Kidney (tissue), 14 donors: ENCODE results near the gene CTNND2. TPM values are rescaled to one million over a fixed set of nuclear protein-coding genes. Genes with fewer than 3 reads are reported as not detected.

ENCODE experiments used
- DNase-seq, 5 donors: peaks; one replicate each; pipeline ENCODE4 v3.0.0-alpha.2; 2013 to 2020
- FAIRE-seq: peaks from 2 replicates; lab custom pipeline; 2012; peaks lifted over from hg19 to GRCh38; lab: Jason Lieb, UNC
- H3K27ac ChIP-seq, 2 donors: one replicate each; pipeline ENCODE4 v1.7.0; 2013; ENCODE audit warnings: low read depth in 2 of 2, low read length in 2 of 2, inconsistent platforms in 1 of 2
- H3K27me3 ChIP-seq: one replicate; pipeline ENCODE4 v1.7.1; 2013; ENCODE audit warnings: low read length, inconsistent platforms; ENCODE audit not compliant: control insufficient read depth, insufficient read depth
- H3K36me3 ChIP-seq, 3 donors: one replicate each; pipeline versions ENCODE4 v1.7.0 to v1.7.1; 2013; ENCODE audit warnings: low read length in 3 of 3, control low read depth in 1 of 3, inconsistent platforms in 1 of 3; ENCODE audit not compliant: insufficient read depth in 3 of 3, control insufficient read depth in 2 of 3
- H3K4me1 ChIP-seq, 3 donors: one replicate each; pipeline versions ENCODE4 v1.7.0 to v1.7.1; 2013; ENCODE audit warnings: low read length in 3 of 3, inconsistent platforms in 1 of 3, low read depth in 1 of 3; ENCODE audit not compliant: control insufficient read depth in 2 of 3, insufficient read depth in 2 of 3
- H3K4me3 ChIP-seq, 3 donors: one replicate each; pipeline versions ENCODE4 v1.7.0 to v1.8.1; 2013; ENCODE audit warnings: low read length in 3 of 3, control low read depth in 1 of 3, inconsistent platforms in 1 of 3
- H3K9ac ChIP-seq, 3 donors: one replicate each; pipeline versions ENCODE4 v1.7.0 to v1.7.1; 2013; ENCODE audit warnings: low read length in 3 of 3, control low read depth in 1 of 3, inconsistent platforms in 1 of 3
- H3K9me3 ChIP-seq, 3 donors: one replicate each; pipeline versions ENCODE4 v1.7.0 to v1.7.1; 2013; ENCODE audit warnings: low read length in 3 of 3, control low read depth in 1 of 3, inconsistent platforms in 1 of 3; ENCODE audit not compliant: control insufficient read depth in 2 of 3, insufficient read depth in 1 of 3
- CTCF ChIP-seq: IDR thresholded peaks from 3 replicates; pipeline ENCODE4 v1.5.1; 2012; ENCODE audit warnings: mild to moderate bottlenecking, moderate library complexity, borderline replicate concordance; ENCODE audit not compliant: insufficient read depth; ENCODE audit errors: extremely low read depth
- intact Hi-C: fragments of 100-400 bp; cut with DNase I; formaldehyde crosslinking; loops from one replicate; pipeline ENCODE4 v1.11.1; 2022
- polyA plus RNA-seq: library from polyadenylated mRNA; stranded (reverse); fragments of 350-450 nt; fragmentation: Illumina TruSeq; extraction: RNeasy Lipid Tissue Mini Kit (QIAGEN cat#74804); gene quantifications from one replicate; pipeline ENCODE4 v1.2.3, GENCODE V29; 2014; ENCODE audit warnings: low read depth, low replicate concordance; ENCODE audit not compliant: insufficient read depth
- total RNA-seq: library from RNA; stranded (reverse); fragmentation: NEBNext Ultra II Directional; extraction: Animal tissue kit (Norgen Biotek cat#: 25700); gene quantifications from one replicate; pipeline ENCODE4 v1.2.1, GENCODE V29; 2021
- donor health status: control.
- donor health status: control.
- donor health status: control.
- donor health status: control.
- donor health status: control.
- donor health status: DM: yes; HTN: yes; CAD: no.
- donor health status: Normal renal cell carcinoma (clear cell type).

The CTNND2 gene
- total and polyA plus RNA-seq, 2 donors from 2014 or later = 0.15 to 0.79 TPM

- Histone ChIP-seq H3K27me3 (no peaks in the 10 kb centered on the region), H3K9ac (no peak overlapping the region), H3K27ac (no peak overlapping the region), H3K4me1 (no peaks in the 10 kb centered on the region), H3K36me3 (no peaks in the 10 kb centered on the region), H3K4me3 (no peak overlapping the region), H3K9me3 (no peaks in the 10 kb centered on the region)
- intact Hi-C loops = no loop called here
- FAIRE-seq = no peak
- no peak for TF ChIP-seq CTCF
- DNase-seq = peak in 1 of 5 donors; percentile 12
These were observed 372.3 kb downstream of the CTNND2 start for GRCh38 chr5:11531811-11532555.

- intact Hi-C loops = no loop called here
- DNase-seq (no peak), FAIRE-seq (no peak)
- Histone ChIP-seq H3K27ac (no peak overlapping the region), H3K9ac (no peak overlapping the region), H3K9me3 (no peaks in the 10 kb centered on the region), H3K4me3 (no peak overlapping the region), H3K4me1 (no peaks in the 10 kb centered on the region), H3K27me3 (no peaks in the 10 kb centered on the region), H3K36me3 (no peaks in the 10 kb centered on the region)
- no peak for TF ChIP-seq CTCF
These were observed 375.5 kb downstream of the CTNND2 start for GRCh38 chr5:11528720-11529119.

GRCh38 chr5:11527652-11528349, 376.4 kb downstream of the CTNND2 start:
- DNase-seq (peak in 2 of 5 donors; percentile 26 to 43), FAIRE-seq (no peak)
- Histone ChIP-seq H3K4me1 (no peaks in the 10 kb centered on the region), H3K27me3 (no peaks in the 10 kb centered on the region), H3K27ac (no peak overlapping the region), H3K9me3 (no peaks in the 10 kb centered on the region), H3K4me3 (no peak overlapping the region), H3K36me3 (no peaks in the 10 kb centered on the region), H3K9ac (no peak overlapping the region)
- intact Hi-C loops = no loop called here
- TF ChIP-seq CTCF = no peak
